Lower leg skin (tissue), 4 donors: ENCODE data around the gene FNBP1L. TPM values are rescaled to one million over a fixed set of nuclear protein-coding genes. Genes with fewer than 3 reads are reported as not detected.
A peak's percentile ranks its signal among the peaks of the same experiment; 100 is the strongest.

Experiments used
- DNase-seq, 2 donors: peaks; one replicate each; pipeline ENCODE4 v3.0.0-alpha.2; 2019; ENCODE audit warnings: low spot score in 2 of 2
- H3K4me3 ChIP-seq: fragments of 200-600 bp; sonication (generic); 2 replicates; pipeline ENCODE4 v1.5.1; 2017; ENCODE audit warnings: mild to moderate bottlenecking, low read depth; ENCODE audit not compliant: poor library complexity, severe bottlenecking
- POLR2A ChIP-seq, 2 donors: fragments of 450-650 bp; IDR thresholded peaks; one replicate each; pipeline ENCODE4 v1.6.1; 2016 to 2017; ENCODE audit warnings: antibody characterized with exemption in 2 of 2, mild to moderate bottlenecking in 1 of 2, moderate library complexity in 1 of 2
- WGBS, 2 donors: methylation state at CpG; one replicate each; pipeline ENCODE4 v1.1.5; 2018; 5-methylcytosine and 5-hydroxymethylcytosine counted together
- intact Hi-C: fragments of 100-400 bp; cut with DNase I; formaldehyde crosslinking; loops from one replicate; pipeline ENCODE4 v1.15.0; 2023; ENCODE audit warnings: low total_unique reads
- total RNA-seq, 4 donors: library from RNA; depleted of rRNA; stranded (reverse); fragments of >200 nt; gene quantifications; one replicate each; pipeline ENCODE4 v1.1.0, GENCODE V29; 2016
- TF ChIP-seq, protein P1 (sequence below), 3 donors: fragments of 450-650 bp; IDR thresholded peaks; one replicate each; pipeline ENCODE4 v1.5.1; 2016; ENCODE audit warnings: antibody characterized with exemption in 3 of 3, mild to moderate bottlenecking in 3 of 3, moderate library complexity in 2 of 3

The FNBP1L gene
- total RNA-seq: 10 to 100 TPM; 19.4 to 30.4 (median 21.9) TPM

DNA sequence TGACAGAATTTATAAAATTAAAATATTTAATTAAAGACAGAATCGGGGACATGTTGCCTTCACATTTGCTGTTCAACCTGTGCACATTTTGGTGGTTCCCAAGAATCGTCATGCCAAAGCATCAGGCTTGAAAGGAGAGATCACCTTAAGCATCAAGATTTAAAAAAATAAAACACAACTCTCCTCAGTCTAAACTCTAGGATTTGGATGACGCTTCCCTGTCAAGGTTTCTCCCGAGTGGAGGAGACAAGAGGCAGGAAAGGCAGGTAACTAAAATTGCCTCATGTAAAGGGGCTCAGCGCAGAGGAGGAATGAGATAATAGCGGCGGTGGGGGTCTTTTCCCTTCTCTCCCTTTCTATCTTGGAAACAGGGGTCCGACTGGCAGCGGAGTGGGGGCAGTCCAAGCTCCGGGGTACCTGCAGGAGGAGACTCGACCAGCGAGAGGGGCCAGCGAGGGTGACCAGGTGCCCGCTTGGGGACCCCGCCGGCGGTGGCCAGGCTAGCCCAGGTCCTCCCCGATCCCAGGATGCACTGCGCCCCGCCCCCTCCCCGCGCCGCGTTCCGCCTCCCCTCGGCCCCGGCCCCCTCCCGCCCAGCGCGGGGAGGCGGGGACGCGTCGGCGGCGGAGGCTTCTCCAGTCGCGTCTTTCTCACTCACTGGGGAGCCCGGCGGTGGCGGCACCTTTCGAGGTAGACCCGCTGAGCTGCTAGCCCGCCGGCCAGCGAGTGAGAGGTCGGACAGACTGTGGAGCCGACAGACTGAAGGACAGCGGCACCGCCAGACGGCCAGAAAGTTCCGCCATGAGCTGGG, at the start of gene FNBP1L:
Gene FNBP1L, plus strand, starts transcription at position 638 of the 811 bp plus-strand sequence. Its CDS starts 164 bp downstream, at position 802.
- no peak for TF ChIP-seq POLR2A (IDR thresholded peaks at IDR 0.05)
- TF ChIP-seq, protein P1, sequence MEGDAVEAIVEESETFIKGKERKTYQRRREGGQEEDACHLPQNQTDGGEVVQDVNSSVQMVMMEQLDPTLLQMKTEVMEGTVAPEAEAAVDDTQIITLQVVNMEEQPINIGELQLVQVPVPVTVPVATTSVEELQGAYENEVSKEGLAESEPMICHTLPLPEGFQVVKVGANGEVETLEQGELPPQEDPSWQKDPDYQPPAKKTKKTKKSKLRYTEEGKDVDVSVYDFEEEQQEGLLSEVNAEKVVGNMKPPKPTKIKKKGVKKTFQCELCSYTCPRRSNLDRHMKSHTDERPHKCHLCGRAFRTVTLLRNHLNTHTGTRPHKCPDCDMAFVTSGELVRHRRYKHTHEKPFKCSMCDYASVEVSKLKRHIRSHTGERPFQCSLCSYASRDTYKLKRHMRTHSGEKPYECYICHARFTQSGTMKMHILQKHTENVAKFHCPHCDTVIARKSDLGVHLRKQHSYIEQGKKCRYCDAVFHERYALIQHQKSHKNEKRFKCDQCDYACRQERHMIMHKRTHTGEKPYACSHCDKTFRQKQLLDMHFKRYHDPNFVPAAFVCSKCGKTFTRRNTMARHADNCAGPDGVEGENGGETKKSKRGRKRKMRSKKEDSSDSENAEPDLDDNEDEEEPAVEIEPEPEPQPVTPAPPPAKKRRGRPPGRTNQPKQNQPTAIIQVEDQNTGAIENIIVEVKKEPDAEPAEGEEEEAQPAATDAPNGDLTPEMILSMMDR (IDR thresholded peaks at IDR 0.05): no peak
- peak; percentile 58 to 96 for DNase-seq
- H3K4me3 ChIP-seq: peak within 1 kb of the TSS; percentile 72
- WGBS, 2 donors: 0 to 1% methylated on average over 23 to 48 of the region's 52 CpGs
- intact Hi-C loops: loop anchor here (10.0 kb wide), 2 partner anchors 167 to 397 kb away; no protein-coding TSS in a partner anchor

DNA sequence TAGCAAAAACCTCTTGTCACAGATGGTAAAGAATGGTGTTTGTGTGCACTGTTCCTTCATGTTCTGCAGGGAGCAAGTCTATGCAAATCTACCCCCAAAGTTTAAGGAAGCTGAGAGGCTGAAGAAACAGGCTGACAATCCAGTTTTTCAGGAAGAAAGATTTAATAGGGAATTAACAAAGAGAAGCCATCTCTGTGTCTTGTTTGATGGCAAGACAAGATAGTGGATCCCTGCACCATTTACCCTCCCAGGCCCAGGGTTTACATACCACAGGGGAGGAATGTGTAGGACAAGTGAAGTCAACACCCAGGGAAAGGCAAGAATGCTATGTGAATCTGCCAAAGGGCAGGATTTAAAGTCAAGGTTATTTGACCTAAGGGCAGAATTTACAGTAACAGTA, 48.1 kb upstream of the FNBP1L start:
- DNase-seq: no peak
- TF ChIP-seq, protein P1 (IDR thresholded peaks at IDR 0.05): no peak
- TF ChIP-seq POLR2A (IDR thresholded peaks at IDR 0.05): no peak
- intact Hi-C loops: no loop called here
- H3K4me3 ChIP-seq: no peak overlapping the region

DNA sequence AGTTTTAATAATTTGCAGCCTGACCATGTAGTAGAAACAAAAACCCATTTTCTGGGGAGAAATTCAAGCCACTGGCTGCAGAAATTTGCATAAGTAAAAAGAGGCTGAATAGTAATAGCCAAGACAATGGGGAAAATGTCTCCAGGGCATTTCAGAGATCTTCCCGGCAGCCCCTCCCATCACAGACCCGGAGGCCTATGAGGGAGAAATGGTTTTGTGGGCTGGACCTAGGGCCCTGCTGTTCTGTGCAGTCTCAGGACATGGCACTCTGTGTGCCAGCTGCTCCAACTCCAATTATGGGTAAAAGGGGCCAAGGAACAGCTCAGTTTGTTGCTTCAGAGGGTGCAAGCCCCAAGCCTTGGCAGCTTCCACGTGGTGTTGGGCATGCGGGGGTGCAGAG, 39.7 kb upstream of the FNBP1L start:
- no peak for TF ChIP-seq POLR2A (IDR thresholded peaks at IDR 0.05)
- TF ChIP-seq, protein P1 (IDR thresholded peaks at IDR 0.05): no peak
- no peak overlapping the region for H3K4me3 ChIP-seq
- DNase-seq: no peak
- 90 to 91% methylated on average over 4 of the region's 4 CpGs for WGBS, 2 donors
- intact Hi-C loops: no loop called here

DNA sequence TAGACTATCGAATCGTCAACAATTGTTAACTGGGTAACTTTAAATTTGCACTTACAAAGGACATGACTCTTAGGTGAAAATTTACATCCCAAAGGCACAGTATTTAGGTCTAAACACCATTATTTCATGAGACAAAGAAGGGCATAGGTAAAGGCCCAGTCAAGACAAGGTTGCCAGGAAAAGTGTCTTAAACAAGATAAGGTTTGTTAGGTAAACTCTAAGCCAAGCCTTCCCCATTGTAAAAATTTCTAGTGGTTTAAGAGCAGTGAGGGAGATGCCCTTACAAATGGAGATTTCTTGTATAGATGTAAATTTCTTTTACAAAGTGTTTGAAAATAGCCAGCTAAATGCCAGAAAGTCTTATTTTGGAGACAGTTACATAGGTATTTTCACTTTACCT, 36.9 kb upstream of the FNBP1L start:
- no peak for DNase-seq
- intact Hi-C loops: no loop called here
- TF ChIP-seq POLR2A (IDR thresholded peaks at IDR 0.05): no peak
- TF ChIP-seq, protein P1 (IDR thresholded peaks at IDR 0.05): no peak
- no peak overlapping the region for H3K4me3 ChIP-seq
- 77 to 81% methylated on average over 2 of the region's 2 CpGs for WGBS, 2 donors

DNA sequence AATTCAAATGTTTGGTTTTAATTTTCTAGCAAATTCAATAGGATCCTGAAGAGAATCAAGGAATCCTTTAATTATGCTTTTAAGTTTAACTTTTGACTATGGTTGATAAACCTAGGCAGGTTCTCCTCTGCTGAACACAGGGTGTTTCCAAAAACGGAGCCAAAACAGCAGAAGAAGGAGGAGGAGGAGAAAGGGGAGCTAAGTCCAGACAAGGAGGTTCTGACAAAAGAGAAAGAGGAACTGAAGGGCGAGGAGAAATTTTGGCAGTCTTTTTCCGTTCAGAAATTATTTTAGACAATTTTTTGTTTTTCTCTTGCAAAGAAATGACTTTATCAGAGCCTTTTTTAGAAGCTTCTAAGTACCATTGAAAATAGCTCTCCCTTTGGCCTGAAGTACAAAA, 33.2 kb upstream of the FNBP1L start:
- no peak overlapping the region for H3K4me3 ChIP-seq
- intact Hi-C loops: no loop called here
- WGBS, 2 donors: 15 to 23% methylated on average over 3 of the region's 3 CpGs
- TF ChIP-seq POLR2A (IDR thresholded peaks at IDR 0.05): no peak
- TF ChIP-seq, protein P1 (IDR thresholded peaks at IDR 0.05): no peak
- DNase-seq: no peak
